ENCODE results near the gene AK4. TPM values are rescaled to one million over a fixed set of nuclear protein-coding genes. Genes with fewer than 3 reads are reported as not detected.

The AK4 gene
- polyA plus RNA-seq, 1 donor: 6.8 TPM

DNA sequence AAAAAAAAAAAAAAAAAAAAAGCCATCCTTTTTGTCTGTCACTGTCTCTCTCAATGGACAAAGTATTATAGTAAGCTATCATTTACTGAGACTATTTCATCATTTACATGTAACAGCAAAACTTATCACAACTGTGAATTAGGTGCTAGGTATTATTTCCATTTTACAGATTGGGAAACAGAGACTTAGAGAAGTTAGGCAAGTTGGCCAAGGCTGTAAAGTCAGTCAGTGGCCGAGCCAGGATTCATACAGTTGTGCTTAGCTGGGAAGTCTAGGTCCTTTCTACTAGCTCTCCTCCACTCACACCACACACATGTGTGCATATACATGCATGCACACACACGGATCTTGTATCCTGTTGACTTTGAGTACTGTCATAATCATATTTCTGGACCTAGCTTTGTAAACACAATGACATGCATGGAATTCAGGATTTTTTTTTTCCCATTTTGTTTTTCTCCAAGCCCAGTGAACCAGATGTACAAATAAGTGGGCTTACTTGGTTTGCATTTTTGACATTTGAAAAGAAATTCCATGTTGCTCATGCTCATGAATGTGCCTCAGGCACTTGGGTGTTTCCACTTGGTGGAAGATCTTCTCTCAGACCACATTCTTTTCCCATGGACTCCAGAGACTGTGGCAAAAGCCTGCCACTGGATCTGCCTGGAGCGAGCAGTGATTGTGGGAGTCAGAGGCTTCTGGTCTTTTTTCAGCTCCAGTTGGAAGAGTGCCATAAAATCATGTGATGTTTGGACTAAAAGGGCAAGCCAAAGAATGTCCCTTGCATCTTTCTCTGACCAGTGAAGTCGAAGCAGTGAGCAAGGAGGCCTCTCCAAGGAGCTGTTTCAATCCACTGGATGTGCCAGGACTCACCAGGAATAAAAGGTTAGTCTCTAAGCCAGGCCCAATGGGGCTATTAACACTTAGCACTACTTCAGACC, 99.7 kb downstream of the AK4 start:
- no peak for DNase-seq (ENCODE audit: low read depth)

DNA sequence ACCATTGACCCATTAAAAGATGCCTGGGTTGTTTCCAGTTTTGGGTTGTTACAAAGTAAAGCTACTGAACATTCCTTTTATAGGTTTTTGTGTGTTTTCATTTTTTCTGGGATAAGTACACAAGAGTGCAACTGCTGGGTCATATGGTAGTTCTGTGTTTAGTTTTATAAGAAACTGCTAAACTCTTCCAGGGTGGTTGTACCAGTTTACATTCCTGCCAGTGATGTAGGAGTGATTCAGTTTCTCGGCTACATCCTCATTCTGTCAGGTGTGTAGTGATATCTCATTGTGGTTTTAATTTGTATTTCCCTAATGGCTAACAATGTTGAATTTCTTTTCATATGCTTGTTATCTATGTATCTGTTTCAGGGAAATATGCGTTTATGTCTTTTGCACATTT, 102.8 kb downstream of the AK4 start:
- DNase-seq (ENCODE audit: low read depth): no peak

DNA sequence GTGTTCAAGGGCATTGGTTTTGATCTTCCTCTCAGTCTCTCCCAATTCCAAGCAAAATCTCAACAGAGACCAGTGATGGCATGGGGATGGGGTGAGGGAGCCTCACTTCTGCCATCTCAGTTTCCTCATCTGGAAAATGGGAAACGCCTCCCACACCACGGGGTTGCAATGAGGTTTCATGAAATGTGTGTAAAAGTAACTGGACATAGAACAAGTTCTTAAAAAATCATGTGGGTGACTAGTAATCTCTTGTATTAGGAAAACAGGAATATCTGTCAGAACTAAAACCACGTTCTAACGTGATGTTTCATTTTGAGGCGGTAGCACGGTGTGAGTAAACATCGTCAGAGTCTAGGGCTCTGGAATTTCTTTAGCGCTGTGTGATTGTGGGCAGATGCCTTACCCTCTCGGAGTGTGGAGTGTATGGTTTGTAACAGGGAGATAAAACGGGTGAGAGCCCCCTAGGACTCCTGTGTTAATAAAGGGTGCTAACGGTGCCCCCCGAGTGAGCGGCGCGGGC, 105.9 kb downstream of the AK4 start:
- no peak for DNase-seq (ENCODE audit: low read depth)

DNA sequence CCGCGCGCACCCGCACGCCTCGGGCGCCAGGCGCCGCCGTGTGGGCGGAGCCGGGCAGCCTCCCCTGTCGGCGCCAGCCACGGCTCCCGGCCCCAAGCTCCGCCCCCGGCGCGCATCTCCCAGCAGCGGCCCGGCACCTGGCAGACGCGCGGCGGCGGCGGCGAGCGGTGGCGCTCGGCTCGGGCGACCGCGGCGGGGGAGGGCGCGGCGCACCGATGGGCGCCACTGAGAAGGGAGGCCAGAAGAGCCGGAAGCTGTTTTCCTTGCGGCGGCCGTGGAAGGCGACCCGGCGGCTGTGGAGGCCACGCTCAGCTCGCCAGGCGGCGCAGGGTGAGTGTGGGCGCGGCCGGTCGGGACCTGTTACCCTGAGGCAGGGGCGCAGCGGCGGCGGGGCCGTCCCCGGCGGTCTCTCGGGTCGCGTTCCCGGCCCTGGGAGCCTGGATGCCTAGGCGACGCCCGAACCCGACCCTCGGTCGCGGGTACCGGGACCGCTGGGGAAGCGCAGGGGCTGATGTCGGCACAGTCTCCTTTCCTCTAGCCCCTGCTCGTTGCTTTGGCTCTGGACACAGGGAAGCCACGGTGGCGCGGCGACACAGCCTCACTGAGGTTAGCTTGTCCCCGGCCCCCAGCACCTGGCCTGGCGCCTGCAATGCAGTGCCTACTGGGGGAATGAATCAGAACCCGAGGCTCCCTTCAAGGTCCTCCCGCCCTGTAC, 106.5 kb downstream of the AK4 start:
- no peak for DNase-seq (ENCODE audit: low read depth)

DNA sequence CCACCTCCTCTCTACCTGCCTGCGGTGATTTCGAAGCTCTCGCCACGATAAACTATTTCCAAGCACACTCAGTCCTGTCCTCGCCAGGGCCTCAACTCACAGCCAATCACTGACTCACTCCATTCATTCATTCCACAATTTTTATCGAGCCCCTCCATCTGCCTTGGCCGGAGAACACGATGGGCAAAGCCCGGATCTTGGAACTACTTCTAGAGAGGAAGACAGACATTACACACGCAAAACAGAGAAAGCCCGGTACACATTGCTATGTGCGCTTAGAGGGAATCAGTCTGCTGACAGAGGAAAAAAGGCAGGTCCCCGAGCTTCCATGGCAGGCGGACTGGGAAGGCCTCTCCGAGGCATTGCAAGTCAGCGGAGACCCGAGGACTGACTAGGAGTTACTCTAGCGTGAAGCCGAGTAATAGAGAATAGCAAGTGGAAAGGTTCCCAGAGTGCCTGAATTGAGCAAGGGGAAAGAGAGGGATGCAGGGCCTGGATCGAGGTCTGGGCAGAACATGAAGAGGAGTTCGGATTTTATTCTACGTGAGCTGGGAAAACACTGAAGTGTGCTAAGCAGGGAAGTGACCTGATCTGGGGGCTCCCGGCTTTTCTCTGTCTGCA, 107.1 kb downstream of the AK4 start:
- DNase-seq (ENCODE audit: low read depth): no peak

DNA sequence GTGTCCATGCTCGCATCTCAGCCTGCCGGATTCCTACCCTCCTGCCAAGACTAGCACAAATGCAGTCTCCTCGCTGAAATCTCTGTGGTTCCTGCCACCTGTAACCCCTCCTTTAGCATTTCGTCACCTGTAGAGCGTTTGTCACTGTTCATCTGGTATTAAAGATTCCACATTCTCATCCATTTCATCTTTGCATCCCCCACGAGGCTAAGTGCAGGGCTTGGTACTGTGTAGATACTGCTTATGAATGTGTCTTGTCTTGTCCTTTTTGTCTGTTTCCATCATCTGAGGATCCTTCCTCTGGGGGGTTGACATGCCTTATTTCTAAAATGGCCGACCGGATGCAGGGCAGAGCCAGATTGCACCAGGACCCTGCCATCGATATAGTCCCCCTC, 107.7 kb downstream of the AK4 start:
- no peak for DNase-seq (ENCODE audit: low read depth)

DNA sequence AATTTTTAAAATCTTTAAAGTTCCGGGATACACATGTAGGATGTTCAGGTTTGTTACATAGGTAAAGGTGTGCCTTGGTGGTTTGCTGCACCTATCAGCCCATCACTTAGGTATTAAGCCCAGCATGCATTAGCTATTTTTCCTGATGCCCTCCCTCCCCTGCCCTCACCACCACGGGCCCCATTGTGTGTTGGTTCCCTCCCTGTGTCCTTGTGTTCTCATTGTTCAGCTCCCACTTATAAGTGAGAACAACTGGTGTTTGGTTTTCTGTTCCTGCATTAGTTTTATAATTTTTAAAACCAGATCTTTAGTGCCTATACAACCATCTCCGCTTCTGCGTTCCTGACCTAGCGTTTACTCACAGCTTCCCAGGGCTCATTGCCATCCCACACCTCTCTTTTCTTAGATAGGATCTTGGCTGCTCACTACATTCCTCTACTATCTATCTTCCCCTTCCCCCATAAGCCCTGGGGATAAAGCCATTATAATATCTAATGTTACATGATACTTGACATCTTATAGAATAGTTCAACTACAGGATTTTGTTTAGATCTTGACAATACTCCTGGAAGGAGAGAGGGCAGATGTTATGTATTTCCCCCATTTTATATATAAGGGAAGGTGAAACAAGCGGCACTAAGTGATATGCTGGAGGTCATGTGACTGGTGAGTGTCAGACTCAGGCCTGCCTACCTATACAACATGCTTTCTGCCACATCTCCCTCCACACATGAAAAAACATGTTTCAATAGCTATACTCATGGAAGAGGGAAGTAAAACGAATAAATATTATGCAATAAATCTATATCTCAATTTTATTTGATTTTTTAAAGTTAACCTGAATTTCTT, 109.1 kb downstream of the AK4 start:
- DNase-seq (ENCODE audit: low read depth): no peak

DNA sequence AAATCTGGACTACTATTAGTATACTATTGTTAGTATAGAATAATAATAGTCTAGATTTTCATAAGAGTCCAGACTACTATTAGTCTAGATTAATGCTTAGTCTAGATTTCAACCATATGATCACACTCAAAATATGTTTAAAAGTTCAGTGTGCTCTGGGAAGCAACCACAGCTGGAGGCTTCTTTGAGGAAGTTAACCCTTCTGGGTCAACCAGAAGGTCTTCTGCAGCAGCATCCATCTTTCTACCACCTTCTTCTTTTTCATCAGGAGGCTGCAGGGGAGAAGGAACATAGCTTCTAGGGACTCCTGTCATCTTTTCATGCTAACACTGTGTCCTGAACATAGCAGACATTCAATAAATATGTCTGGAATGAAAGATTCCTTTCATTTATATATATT, 110.1 kb downstream of the AK4 start:
- DNase-seq (ENCODE audit: low read depth): no peak

DNA sequence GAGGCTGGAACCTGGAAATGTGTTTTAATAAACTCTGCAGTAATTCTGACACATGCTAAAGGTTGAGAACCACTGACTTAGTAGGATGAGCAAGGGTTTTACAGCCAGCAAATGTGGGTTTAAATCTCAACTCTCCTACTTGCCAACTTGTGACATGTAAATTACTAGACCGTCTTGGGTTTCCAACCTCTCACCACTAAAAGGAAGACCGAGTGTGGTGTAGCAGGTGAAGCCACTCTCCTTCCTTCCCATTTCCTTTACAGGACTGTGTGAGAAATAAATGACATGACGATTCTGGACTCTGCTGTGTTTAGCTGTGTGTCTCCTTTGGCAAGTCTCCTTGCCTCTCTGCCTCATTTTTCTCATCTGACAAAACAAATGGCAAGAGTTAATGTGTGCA, 111.8 kb downstream of the AK4 start:
- DNase-seq (ENCODE audit: low read depth): no peak

DNA sequence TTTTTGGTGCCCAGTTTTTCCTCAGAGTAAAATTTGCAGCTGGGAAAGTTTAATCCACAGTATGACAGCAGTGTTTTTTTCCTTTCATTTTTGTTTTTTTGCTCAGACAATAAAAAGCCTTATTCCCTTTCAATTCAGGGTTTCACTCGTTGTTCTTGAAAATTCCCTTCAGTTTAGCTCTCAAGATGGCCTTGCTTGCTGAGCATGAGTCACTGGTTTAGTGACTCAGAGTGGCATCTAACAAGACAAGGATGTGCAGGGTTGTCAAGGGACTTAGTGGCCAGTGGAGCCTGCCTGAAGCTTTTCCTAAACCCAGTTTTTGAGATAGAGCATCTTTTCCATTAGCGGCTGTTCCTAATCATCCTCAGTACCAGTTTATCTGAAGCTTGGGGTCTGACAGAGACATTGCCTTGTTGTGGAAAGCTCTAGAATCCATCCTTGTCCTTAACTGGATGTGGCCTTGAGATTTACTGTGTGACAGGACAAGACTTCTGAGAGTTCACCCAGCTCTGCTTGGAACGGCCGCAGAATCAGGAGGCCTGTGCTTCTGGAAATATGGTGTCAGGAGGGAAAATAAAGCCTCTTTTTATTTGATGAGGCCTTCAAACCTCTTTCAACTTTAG, 113.0 kb downstream of the AK4 start:
- no peak for DNase-seq (ENCODE audit: low read depth)

DNA sequence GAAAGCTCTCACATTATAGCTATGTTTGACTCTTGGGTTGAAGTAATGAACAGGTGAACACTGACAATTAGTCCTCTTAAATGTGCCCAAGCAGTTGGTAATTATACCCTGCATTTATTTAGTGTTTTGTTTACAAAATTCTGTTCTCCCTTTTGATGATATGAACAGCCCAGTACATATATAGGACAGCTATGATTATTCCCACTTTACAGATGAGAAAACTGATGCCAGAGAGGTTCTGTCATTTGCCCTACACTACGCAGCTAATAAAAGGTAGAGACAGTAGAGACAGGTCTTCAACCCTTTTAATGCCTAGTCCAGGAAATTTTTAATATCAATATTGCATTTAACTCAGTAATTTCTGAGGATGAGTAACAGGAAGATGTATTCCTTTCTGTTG, 115.3 kb downstream of the AK4 start:
- no peak for DNase-seq (ENCODE audit: low read depth)

DNA sequence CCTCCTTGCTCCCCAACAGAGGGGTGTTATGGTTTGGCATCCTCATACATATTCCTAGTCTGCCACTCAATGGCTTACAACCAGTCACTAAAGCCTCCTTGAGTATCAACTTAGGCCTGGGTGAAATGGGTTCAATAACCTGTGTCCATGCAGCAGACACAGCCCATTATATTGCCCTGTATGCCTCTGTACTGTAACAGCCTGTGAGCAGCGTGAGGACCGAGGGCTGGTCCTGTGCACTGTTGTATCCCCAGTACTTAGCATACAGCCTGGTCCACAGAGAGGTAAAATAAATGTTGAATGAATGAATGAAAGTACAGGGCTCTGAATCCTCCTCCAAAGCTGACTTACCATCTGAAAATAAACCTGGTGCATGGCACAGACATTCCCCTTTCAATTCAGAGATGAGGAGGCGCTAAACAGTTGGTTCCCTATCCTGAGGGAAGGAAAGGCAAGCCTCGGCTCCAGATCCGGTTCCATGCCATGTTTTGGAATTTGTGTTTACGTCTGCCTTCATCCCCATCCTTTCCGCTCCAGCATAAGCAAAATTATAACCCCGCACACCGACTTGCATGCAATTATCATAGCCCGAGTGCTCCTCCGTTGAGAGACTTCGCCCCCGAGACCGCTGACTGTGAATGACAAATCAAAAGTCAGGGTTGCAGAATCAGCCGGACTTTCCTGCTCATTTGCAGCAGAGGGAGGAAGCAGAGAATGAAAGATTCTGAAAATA, 116.4 kb downstream of the AK4 start:
- DNase-seq (ENCODE audit: low read depth): no peak

DNA sequence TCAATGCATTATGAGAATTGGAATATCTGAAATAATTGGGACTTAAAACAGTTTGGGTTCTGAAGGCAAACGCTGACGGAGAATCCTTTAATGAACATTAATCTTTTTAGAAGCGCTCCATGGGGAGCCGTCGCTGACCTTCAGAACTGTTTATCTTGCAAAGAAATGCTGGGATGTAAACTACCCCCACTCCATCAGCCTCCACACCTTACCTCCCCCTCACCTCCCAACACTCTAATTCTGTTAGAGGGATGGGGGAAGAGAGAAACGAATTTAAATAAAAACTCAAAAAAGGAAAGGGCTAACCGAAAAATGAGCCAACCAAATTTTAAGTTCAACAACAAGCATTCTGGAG, 117.3 kb downstream of the AK4 start:
- DNase-seq (ENCODE audit: low read depth): no peak

DNA sequence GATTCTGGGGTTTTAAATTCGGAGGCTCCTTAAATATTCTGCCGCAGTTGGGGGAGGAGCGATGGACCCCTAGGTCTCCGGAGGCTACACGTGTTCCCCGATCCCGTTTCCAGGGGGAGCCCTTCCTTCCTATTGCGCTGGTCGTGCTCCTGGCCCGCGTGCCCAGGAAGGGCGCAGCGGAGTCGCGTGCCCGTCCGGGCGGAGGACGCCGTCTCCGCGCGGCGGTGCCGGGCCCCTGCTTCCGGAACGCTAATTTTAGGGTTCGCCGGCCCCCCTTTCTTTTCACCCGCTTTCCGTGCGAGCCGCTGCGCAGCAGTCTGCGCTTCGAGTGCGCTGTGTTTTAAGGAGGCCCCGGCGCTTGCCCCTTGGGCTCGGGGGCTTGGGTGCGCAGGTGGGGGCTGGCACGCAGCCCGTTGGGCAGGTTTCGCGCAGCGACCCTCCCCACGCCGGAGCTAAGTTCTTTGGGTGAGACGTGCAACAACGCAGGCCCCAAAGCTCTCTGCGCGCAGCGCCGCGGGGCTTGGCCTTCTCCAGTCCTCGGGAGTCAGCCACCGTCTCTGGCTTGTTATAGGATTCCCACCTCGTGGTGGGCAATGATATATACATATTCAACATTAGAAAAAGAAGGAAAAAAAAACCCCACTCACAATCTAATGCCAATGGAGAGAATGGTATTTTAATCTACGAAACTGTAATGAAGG, 117.8 kb downstream of the AK4 start:
- DNase-seq (ENCODE audit: low read depth): no peak

DNA sequence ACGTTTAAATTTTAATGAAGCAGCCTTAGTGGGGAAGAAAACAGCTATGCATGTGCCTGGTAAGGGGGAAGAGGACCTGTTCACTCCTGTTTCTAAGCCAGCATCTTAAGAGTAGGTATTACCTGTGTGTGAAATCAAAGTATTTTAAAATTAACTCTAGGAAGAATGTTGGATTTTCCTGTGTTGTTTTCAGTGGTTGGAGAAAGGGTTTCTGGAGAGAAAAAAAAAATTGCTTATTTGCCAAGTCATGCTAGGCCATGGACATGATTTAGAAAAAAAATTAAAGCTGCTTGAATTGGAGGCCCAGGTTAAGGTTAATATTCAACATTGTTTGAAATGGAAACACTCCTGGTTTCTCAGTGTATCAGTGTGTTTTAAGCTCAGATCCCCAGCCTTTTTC, 118.5 kb downstream of the AK4 start:
- no peak for DNase-seq (ENCODE audit: low read depth)

DNA sequence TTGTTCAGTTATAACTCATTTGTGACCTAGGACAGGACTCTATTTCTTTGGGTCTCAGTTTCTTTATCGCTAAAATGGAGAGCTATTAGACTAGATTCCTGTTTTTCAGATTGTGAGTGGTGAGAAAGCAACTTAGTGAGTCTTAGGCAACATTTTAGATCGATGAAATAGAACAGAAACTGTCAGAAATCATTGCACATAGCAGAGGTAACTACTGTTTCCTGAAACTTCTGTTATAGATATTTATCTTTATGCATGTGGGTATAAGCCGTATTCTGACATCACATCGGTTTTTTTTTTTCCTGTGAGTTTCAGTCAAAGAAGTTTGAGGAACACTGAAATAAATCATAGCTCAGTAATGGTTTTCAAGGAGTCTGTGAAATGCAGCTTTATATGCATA, 119.3 kb downstream of the AK4 start:
- DNase-seq (ENCODE audit: low read depth): no peak

DNA sequence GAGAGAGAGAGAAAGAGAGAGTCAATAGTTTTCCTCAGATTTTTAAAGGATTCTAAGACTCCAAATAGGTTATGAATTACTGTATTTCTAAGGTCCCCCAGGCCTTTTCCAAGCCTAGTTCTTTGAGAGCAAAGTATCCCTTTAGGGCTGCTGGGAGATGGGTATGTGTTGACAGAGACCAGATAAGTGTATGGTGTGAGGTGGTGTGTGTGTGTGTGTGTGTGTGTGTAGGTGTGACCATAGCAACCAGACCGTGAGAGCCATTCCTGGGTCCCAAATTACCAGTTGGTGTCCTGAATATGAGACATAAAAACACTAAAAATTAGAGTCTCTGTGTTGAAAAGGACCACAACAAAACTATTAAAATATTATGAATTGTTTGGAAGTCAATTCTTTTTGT, 119.7 kb downstream of the AK4 start:
- DNase-seq (ENCODE audit: low read depth): no peak

DNA sequence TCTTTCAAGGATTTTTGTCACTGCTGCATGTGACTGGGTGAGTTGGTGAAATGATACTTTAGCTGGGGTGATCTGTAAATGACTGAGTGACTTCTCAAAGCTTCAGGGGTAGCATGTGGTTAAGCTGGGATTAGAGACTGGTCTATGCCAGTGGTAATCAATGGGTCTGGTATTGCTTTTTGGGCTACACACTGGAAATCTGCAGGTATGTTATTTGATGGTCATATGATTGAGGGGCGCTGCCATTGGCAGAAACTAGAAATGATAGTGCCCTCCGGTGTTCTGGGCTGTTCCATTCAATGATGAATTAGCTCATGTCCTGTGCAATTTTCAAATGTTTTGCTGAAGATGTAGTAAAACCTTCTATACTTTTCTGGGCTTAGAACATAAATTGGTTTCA, 121.6 kb downstream of the AK4 start:
- no peak for DNase-seq (ENCODE audit: low read depth)

DNA sequence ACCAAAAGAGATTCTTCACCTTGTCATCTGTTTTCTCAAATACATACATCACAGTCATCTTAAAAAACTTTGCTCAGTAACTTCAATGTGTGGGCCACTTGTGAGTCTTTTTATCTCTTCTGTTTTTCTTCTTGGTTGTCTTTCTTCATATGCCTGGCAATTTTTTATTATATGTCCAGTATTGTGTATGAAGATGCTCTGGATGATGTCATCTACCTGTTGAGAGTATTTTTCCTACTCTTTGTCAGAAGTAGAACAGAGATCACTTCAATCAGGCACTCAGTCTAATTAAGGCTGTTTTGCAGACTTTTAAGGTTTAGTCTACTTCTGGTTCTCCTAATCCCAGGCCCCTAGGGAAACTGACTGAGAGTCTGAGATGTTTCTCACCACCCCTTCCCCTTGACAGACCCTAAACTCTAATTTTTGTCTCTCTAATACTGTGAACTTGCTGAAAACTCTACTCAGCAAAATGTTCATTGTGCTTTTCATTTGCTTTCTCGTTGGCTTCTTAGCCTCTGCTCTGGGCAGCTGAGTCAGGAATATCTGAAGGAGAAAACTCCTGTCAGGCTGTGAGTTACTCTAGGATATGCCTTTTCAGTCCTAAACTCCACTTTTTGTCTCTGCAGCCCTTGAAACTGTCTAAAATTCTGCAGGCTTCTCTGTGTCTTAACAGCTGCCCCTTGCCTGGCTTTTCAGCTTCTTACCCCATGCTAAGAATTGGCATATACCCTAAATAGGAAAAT, 128.4 kb downstream of the AK4 start:
- no peak for DNase-seq (ENCODE audit: low read depth)
